Measurements from ENCODE around the gene KLF15.

Gene KLF15

DNA sequence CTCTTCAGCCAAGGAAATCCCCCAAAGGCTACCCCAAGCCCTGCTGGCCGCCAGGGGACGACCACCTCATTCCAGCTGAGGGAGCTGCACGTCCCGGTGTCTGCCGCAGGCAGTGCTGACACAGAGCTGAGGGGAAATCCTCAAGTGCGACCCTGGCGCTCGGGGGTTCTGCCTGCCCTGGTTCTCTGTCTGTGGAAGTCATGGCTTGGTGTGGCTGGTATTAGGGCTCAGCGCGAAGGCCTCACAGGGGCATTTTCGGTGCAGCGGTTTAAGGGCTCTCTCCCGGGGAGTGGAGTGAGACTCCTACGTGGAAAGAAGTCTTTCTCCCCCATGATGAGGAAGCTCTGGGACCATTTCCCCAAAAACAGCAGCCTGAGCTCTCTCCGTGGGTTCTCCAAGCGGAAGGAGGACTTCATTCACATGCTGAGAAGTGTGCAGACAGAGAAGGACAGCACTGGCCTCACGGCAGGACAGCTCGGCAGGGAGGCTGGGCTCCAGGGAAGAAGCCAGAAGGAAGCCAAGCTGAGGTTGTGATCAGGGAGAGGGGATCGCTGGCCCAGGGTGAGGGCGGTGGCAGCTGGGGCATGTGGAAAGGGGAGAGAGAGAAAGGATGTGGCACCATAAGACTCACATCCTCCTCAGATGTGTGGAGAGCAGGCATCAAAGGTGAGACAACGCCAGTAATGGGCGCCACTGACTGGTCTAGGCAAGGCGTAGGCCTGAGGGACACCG lies 48.6 kb downstream of the KLF15 start:
- no peak for TF ChIP-seq GATA2 (IDR thresholded peaks at IDR 0.05; ENCODE audit: low read depth, low read length)
- no peak for TF ChIP-seq GATA3 (IDR thresholded peaks at IDR 0.05; ENCODE audit: low read depth, low read length)

DNA sequence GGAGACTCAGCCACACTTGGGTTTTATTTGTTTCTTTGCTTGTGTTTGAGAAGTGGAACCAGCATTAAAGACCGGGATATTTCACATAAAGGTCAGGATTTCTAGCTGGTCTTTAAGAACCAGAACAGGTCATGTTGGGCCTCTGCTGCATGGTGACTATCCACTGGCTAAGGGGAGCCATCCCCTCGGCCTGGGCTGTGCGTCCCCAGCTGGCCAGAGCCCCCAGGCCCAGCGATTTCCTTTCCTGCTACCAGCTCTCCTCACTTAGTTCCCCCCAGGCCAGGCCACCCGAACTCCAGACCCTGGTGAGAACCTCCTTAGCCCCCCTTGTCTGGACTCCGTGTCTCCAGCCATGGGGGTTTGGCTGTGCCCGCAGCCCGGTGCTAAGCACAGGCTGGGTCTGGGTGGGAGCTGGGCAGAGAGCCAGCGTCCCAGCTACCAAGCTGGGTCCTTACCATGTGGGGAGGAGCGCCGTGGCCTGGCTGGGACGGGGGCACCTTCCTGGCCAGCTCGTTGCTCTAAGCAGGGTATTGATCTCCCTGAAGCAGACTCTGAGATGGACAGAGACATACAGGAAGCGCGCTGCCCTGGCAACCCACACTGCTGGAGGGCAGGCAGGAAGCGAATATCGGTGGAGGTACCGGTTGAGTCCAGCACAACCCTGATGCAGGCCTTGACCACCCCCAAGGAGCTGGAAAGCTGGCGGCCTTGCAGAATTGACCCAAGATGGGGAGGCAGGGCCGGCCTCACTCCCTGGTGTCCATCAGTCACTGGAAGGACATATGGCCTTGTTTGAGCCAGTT lies 49.4 kb downstream of the KLF15 start:
- TF ChIP-seq GATA2 (IDR thresholded peaks at IDR 0.05; ENCODE audit: low read depth, low read length) (no peak), GATA3 (IDR thresholded peaks at IDR 0.05; ENCODE audit: low read depth, low read length) (no peak)

DNA sequence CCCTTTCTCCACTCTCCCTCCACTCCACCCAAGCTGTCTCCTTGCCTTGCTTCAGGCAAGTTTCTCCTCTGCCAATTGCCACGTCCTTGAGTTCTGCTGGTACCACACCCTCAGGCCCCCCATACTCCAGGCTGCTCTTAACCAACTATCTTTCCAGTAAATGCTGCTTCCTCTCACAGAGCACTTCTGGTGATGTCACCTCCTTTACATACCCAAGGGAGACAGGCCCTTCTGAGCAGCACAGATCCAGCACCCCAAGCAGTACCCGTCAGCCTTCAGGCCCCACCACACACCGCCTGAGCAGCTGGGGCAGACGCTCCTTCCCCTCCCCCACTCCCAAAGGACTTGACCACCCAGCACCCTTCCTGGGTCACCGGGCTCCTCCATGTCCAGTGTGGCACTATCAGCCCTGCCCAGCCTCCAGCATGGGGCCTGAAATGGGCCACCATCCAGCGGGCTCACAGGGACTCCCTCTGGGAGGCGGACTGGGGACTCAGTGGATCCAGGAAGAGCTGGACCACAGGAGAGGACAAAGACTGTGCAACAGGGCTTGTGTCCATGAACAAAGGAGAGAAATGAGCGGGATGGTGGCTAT lies 50.2 kb downstream of the KLF15 start:
- TF ChIP-seq GATA2 (IDR thresholded peaks at IDR 0.05; ENCODE audit: low read depth, low read length) (no peak), GATA3 (IDR thresholded peaks at IDR 0.05; ENCODE audit: low read depth, low read length) (no peak)

DNA sequence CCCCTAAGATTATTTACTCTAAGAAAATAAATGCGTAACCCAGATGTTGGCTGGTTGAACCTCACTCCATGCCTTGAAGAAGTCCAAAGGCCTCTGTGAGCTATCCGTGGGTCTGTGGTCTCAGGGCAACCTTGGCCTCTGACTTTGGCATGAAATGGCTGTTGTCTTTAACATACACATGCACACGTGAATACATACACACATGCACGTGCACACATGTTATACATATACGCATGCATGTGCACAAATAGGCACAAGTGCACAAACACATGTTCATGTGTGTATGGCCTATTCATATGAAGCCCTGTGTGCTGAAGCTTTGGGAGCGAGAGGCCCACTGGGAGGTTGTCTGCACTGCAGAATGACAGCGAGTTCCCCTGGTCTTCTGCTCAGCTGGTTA lies 50.8 kb downstream of the KLF15 start:
- TF ChIP-seq GATA2 (IDR thresholded peaks at IDR 0.05; ENCODE audit: low read depth, low read length) (no peak), GATA3 (IDR thresholded peaks at IDR 0.05; ENCODE audit: low read depth, low read length) (no peak)

DNA sequence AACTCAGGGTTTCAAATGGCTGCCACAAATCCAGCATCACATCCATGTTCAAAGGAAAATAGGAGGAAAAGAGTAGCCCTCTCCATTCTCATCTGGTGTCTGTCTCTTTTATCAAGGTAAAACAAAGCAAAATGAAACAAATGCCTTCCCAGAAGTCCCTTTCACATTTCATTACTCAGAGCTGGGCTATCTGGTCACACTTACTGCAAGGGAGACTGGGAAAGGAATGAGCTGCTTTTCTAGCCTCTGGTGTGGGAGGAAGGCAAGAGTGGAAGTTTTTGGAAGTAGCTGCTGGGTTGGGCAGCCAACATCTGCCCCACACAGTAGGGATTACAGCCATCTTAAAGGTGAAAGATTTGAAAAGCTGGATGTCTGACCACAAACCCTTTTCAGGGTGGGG lies 51.8 kb downstream of the KLF15 start:
- TF ChIP-seq GATA2 (IDR thresholded peaks at IDR 0.05; ENCODE audit: low read depth, low read length) (no peak), GATA3 (IDR thresholded peaks at IDR 0.05; ENCODE audit: low read depth, low read length) (no peak)

DNA sequence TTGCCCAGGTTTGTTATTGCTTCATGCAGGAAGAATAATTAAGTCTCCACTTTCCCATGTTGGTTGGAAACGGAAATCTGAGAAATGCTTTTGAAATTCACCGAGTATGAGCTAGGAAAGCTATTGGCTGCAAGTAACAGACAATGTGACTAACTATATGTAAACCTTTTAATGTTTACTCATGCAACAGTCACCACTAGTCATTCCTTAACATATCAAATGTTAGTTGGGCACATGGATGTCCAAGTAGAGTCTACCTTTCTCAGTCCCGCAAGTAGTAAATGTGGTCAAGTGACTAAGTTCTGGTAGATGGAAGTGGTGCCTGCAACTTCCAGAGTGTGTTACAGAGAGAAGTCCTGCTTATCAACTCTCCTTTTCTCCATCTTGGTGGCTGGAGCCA lies 52.5 kb downstream of the KLF15 start:
- no peak for TF ChIP-seq GATA2 (IDR thresholded peaks at IDR 0.05; ENCODE audit: low read depth, low read length)
- TF ChIP-seq GATA3 (IDR thresholded peaks at IDR 0.05; ENCODE audit: low read depth, low read length), result no peak

DNA sequence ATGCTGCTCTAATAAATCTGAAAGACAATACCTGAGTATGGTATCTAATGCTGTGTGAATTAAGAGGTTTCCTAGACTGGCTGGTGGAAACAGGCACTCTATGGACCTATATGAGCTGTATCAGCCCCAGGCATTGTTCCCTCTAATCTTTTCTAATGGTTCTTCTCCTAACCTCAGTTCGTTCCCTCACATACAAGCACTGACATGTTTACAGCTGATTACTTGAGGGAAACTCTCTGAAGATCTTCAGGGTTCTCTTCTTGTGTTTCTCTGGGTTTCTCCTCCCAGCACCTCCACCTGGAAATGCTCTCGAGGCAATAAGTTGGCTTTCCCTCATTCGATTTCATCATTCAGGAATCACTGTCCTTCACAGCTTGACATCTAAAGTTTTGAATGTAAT lies 52.9 kb downstream of the KLF15 start:
- no peak for TF ChIP-seq GATA3 (IDR thresholded peaks at IDR 0.05; ENCODE audit: low read depth, low read length)

DNA sequence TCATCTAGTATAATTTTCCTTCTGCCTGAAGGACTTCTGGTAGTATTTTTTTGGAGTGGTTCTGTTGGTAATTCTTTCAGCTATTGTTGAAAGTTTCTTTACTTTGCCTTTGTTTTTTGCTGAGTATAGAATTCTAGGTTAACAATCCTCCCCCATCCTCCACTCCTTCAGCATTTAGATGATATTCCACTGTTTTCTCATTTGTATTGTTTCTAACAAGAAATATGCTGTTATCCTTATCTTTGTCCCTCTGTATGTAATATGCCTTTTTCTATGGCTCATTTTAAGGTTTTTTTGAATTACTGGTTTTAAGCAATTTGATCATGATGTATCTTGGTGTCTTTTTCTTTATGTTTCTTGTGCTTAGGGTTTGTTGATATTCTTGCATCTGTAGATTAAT lies 53.9 kb downstream of the KLF15 start:
- no peak for TF ChIP-seq GATA2 (IDR thresholded peaks at IDR 0.05; ENCODE audit: low read depth, low read length)
- no peak for TF ChIP-seq GATA3 (IDR thresholded peaks at IDR 0.05; ENCODE audit: low read depth, low read length)

DNA sequence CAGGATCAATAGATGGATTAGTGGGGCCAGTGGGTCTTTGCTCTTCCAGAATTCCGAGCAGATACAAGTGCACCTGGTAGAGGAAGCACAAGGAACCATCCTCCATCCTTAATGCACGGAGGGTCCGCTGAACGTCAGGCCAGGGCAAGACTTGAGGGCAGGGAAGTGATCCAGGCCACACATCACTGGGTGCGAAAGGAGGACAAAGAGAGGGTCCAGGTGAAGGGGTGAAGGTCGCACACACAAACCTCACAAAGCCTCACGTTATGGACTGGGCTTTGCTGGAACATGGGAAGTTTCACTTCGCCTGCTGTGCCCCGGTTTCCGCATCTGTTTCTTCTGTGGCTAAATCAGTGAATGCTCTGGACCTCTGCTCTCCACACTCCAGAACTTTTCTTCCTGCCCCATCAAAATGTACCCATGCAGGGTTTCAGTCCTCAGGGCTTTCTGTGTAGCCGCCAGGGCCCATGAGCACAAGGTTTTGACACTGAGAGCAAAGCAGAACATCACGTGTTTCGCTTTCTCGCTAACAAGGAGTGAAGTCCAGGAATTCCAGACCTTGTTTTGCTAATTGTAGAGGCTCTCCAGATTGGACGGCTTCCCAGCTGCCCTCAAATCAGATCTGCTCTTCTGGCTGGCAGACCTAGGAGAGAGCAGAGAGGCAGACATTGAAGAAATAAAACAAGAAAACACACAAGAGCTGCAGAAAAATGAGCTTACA lies 56.3 kb downstream of the KLF15 start:
- no peak for TF ChIP-seq GATA2 (IDR thresholded peaks at IDR 0.05; ENCODE audit: low read depth, low read length)
- no peak for TF ChIP-seq GATA3 (IDR thresholded peaks at IDR 0.05; ENCODE audit: low read depth, low read length)

DNA sequence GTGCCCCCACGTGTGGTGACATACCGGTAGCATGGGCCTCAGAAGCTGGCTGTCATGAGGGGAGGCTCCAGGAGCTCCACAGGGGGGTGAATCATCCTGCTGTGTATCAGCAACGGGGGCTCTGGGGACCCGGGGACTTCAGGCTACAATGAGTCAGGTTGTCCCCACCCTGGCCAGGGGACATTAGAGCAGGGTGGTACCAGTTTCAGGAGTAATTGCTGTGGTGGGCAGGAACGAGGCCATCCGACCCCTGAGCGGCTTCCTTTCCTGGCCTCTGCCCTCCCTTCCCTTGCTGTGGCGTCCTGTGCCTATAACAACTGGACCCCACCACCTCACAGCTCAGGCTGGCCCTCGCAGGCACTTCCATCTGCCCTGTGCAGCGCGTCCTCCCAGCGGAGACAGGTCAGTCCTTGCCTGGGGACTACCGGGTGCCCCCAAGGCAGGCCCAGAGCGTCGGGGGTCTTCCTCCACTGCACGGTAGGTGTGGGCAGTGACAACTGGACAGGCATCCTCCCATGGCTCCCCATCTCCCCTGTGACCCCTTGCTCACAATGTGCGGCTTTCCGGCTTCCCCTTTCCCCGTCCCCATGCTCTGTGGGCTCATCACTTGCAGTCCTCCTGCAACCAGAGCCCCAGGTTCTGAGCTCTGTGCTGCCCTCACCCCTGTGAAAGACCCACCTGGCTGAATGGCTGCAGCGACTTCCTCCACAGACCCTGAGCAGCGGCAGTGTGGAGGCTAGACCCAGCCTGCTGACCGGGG lies 57.0 kb downstream of the KLF15 start:
- TF ChIP-seq GATA2 (IDR thresholded peaks at IDR 0.05; ENCODE audit: low read depth, low read length) (no peak), GATA3 (IDR thresholded peaks at IDR 0.05; ENCODE audit: low read depth, low read length) (no peak)

DNA sequence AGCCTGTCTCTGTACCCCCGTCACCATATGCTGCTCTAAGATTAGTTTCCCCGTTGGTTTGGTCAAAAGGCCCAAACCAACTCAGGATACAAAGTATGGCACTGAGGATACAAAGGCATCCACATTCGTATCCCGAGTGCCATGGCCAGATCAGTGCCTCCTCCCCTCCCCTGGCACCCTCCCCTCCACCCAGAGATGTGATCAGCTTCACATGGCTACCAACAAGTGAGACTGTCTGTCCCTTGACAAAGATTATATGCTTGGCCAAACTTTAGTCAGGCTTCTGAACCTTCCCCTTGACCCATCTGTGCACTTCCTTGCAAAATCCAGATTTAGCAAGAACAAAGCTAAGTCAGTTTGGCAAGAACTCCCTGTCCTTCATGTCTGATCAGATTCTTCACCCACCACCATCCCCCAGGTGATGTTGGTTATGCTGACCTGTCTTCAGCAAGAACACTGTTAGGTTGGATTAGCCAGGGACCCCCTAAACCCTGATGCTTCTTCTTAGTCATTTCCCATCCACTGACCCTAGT lies 61.7 kb downstream of the KLF15 start:
- TF ChIP-seq GATA3 (IDR thresholded peaks at IDR 0.05; ENCODE audit: low read depth, low read length) (no peak), GATA2 (IDR thresholded peaks at IDR 0.05; ENCODE audit: low read depth, low read length) (no peak)

DNA sequence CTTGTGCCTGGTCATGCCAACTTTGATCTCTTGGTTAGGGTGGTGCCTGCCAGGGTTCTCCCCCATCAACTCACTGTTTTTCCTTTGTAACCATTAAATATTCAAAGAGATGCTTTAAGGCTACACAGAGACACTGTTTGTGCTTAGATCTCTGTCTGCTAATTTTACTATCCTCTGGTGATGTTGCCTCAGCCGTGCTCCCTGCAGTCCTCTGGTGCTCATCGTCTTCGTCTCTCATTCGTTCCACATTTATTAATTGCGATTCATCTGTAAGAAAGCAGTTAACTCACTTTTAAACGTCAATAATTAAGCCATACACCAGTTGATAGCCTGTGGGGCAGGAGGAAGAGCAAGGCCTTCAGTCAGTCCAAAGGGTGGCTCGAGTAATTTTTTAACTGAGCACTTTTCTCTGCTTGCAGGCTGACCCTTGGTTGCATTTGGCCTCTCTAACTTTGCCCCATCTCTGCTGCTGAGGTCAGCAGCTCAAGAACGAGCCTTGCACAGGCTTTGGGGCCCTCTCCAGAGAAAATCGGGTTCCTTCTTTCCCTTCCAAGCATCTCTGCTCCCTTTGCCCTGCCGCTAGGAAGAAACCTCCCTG lies 62.9 kb downstream of the KLF15 start:
- TF ChIP-seq GATA3 (IDR thresholded peaks at IDR 0.05; ENCODE audit: low read depth, low read length) (no peak), GATA2 (IDR thresholded peaks at IDR 0.05; ENCODE audit: low read depth, low read length) (no peak)
